Measurements from ENCODE around the gene ZNF467. TPM values are rescaled to one million over a fixed set of nuclear protein-coding genes. Genes with fewer than 3 reads are reported as not detected.

The ZNF467 gene
- total RNA-seq, 2 donors from 2014 or later, result 6.0 to 7.9 TPM

- intact Hi-C loops (cut with DNase I), result no loop called here
- no peaks in the 10 kb centered on the region for H3K9me3 ChIP-seq
- H3K27ac ChIP-seq, result no peak overlapping the region
- WGBS, result 80% methylated on average over 5 of the region's 5 CpGs
- peaks cover 4% of the 10 kb centered on the region for H3K4me1 ChIP-seq (replicated peaks)
- no peaks in the 10 kb centered on the region for H3K27me3 ChIP-seq (replicated peaks; ENCODE audit: insufficient read depth)
- H3K4me3 ChIP-seq, result no peak overlapping the region
- DNase-seq (ENCODE audit: low spot score), result no peak
- H3K36me3 ChIP-seq, result no peaks in the 10 kb centered on the region
- TF ChIP-seq, protein P1, sequence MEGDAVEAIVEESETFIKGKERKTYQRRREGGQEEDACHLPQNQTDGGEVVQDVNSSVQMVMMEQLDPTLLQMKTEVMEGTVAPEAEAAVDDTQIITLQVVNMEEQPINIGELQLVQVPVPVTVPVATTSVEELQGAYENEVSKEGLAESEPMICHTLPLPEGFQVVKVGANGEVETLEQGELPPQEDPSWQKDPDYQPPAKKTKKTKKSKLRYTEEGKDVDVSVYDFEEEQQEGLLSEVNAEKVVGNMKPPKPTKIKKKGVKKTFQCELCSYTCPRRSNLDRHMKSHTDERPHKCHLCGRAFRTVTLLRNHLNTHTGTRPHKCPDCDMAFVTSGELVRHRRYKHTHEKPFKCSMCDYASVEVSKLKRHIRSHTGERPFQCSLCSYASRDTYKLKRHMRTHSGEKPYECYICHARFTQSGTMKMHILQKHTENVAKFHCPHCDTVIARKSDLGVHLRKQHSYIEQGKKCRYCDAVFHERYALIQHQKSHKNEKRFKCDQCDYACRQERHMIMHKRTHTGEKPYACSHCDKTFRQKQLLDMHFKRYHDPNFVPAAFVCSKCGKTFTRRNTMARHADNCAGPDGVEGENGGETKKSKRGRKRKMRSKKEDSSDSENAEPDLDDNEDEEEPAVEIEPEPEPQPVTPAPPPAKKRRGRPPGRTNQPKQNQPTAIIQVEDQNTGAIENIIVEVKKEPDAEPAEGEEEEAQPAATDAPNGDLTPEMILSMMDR (IDR thresholded peaks at IDR 0.05), result no peak
- TF ChIP-seq POLR2A (IDR thresholded peaks at IDR 0.05), result no peak
- TF ChIP-seq POLR2AphosphoS5 (IDR thresholded peaks at IDR 0.05), result no peak
Measured at GRCh38 chr7:149717481-149717880, 55.9 kb downstream of the ZNF467 start.

GRCh38 chr7:149716932-149717307, 56.5 kb downstream of the ZNF467 start:
- H3K27ac ChIP-seq, result no peak overlapping the region
- peaks cover 4% of the 10 kb centered on the region for H3K4me1 ChIP-seq (replicated peaks)
- no peaks in the 10 kb centered on the region for H3K9me3 ChIP-seq
- WGBS, result 81% methylated on average over 3 of the region's 4 CpGs
- H3K4me3 ChIP-seq, result no peak overlapping the region
- TF ChIP-seq POLR2A (IDR thresholded peaks at IDR 0.05), result no peak
- no peak for TF ChIP-seq POLR2AphosphoS5 (IDR thresholded peaks at IDR 0.05)
- TF ChIP-seq, protein P1 (IDR thresholded peaks at IDR 0.05), result no peak
- intact Hi-C loops (cut with DNase I), result no loop called here
- no peaks in the 10 kb centered on the region for H3K27me3 ChIP-seq (replicated peaks; ENCODE audit: insufficient read depth)
- H3K36me3 ChIP-seq, result no peaks in the 10 kb centered on the region
- no peak for DNase-seq (ENCODE audit: low spot score)

DNA sequence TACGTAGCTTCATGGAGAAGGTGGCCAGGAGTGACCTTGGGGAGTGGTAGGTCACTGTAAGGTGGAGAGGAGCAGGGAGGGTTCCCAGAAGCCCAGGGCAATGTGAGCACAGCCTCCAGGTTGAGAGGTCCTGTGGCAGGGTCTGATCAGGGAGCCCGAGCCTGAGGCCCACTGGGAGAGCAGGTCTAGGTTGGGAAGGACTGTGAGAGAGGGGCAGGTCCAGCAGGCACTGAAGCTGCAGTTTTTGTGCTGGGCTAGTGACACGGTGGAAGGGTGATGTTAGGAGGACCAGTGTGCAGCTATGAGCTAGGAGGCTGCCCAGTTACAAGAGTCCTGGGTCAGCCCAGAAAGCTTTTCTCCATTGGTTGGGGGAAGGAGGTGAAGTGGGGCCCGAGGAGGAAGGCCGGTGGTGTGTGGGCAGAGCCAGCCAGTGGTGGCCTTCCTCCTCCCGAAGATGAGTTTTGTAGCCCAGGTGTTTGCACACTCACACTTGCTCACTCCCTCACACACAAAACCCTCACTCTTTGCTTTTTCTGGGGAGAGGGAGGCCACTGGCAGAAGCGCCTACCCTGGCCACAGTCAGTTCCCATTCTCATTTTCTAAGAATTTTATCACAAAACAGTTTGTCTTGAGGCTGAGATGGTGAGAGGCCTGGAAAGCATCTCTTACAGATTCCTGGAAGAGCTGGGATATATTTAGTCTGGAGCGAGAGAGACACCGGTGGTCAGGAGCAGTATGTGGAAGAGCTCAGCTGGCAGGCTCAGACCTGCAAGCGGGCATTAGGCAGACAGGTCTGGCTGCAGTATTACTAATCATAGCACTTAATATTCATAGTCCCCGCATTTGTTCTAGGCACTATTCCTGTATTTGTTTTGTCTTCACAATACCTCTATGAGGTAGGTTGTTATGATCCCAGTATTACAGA, 57.1 kb downstream of the ZNF467 start:
- intact Hi-C loops (cut with DNase I), result no loop called here
- Histone ChIP-seq H3K4me3 (no peak overlapping the region), H3K27ac (no peak overlapping the region), H3K4me1 (replicated peaks) (peaks cover 4% of the 10 kb centered on the region), H3K27me3 (replicated peaks; ENCODE audit: insufficient read depth) (no peaks in the 10 kb centered on the region), H3K9me3 (no peaks in the 10 kb centered on the region), H3K36me3 (no peaks in the 10 kb centered on the region)
- DNase-seq (ENCODE audit: low spot score), result no peak
- TF ChIP-seq, protein P1 (IDR thresholded peaks at IDR 0.05), result no peak
- TF ChIP-seq POLR2A (IDR thresholded peaks at IDR 0.05), result no peak
- no peak for TF ChIP-seq POLR2AphosphoS5 (IDR thresholded peaks at IDR 0.05)
- WGBS, result 55% methylated on average over 11 of the region's 11 CpGs

- Histone ChIP-seq H3K4me3 (peak overlapping the region; percentile 62 to 79), H3K27me3 (replicated peaks; ENCODE audit: insufficient read depth) (no peaks in the 10 kb centered on the region), H3K36me3 (no peaks in the 10 kb centered on the region), H3K27ac (peak overlapping the region; percentile 77), H3K9me3 (no peaks in the 10 kb centered on the region), H3K4me1 (replicated peaks) (peaks cover 4% of the 10 kb centered on the region)
- TF ChIP-seq POLR2AphosphoS5 (IDR thresholded peaks at IDR 0.05), result no peak
- TF ChIP-seq, protein P1 (IDR thresholded peaks at IDR 0.05), result no peak
- no peak for TF ChIP-seq POLR2A (IDR thresholded peaks at IDR 0.05)
- 13% methylated on average over 7 of the region's 8 CpGs for WGBS
- intact Hi-C loops (cut with DNase I), result no loop called here
- no peak for DNase-seq (ENCODE audit: low spot score)
Measured at GRCh38 chr7:149715476-149715875, 57.9 kb downstream of the ZNF467 start.
